HL-60 (cell line): Measurements from ENCODE around the gene ZBTB34.

Source experiments
- DNase-seq, 2 experiments: peaks; one replicate each; pipeline ENCODE4 v3.0.0-alpha.2; 2010 to 2020; ENCODE audit warnings: low read depth in 1 of 2, low spot score in 1 of 2
- H3K27ac ChIP-seq: fragments of 250-450 bp; sonication (Bioruptor Pico); replicated peaks from 2 replicates; pipeline ENCODE4 v1.5.1; 2020; ENCODE audit warnings: mild to moderate bottlenecking, moderate library complexity
- H3K27me3 ChIP-seq: fragments of 250-450 bp; sonication (Bioruptor Pico); 2 replicates; pipeline ENCODE4 v1.5.1; 2021; ENCODE audit warnings: mild to moderate bottlenecking, moderate library complexity; ENCODE audit not compliant: insufficient read depth, poor library complexity, severe bottlenecking
- H3K4me3 ChIP-seq: replicated peaks from 2 replicates; pipeline ENCODE4 v1.5.1; 2011; ENCODE audit warnings: mild to moderate bottlenecking, control low read depth, low read length; ENCODE audit not compliant: insufficient read depth
- GABPA ChIP-seq: IDR thresholded peaks from 2 replicates; pipeline ENCODE4 v1.6.1; 2012; ENCODE audit warnings: low read depth
- POLR2AphosphoS5 ChIP-seq: IDR thresholded peaks from 2 replicates; pipeline ENCODE4 v1.6.1; 2012; ENCODE audit warnings: low read depth
- SPI1 ChIP-seq: IDR thresholded peaks from 2 replicates; pipeline ENCODE4 v1.6.1; 2012; ENCODE audit warnings: low read depth, mild to moderate bottlenecking, borderline replicate concordance
- TF ChIP-seq, protein P1 (sequence below): IDR thresholded peaks from one replicate; pipeline ENCODE4 v1.5.1; 2011; ENCODE audit warnings: low read length, control low read depth, inconsistent platforms; ENCODE audit not compliant: insufficient read depth
- TF ChIP-seq, protein P2 (sequence below): IDR thresholded peaks from 2 replicates; pipeline ENCODE4 v1.6.1; 2012; ENCODE audit warnings: low read depth; ENCODE audit not compliant: insufficient replicate concordance

The ZBTB34 gene

DNA sequence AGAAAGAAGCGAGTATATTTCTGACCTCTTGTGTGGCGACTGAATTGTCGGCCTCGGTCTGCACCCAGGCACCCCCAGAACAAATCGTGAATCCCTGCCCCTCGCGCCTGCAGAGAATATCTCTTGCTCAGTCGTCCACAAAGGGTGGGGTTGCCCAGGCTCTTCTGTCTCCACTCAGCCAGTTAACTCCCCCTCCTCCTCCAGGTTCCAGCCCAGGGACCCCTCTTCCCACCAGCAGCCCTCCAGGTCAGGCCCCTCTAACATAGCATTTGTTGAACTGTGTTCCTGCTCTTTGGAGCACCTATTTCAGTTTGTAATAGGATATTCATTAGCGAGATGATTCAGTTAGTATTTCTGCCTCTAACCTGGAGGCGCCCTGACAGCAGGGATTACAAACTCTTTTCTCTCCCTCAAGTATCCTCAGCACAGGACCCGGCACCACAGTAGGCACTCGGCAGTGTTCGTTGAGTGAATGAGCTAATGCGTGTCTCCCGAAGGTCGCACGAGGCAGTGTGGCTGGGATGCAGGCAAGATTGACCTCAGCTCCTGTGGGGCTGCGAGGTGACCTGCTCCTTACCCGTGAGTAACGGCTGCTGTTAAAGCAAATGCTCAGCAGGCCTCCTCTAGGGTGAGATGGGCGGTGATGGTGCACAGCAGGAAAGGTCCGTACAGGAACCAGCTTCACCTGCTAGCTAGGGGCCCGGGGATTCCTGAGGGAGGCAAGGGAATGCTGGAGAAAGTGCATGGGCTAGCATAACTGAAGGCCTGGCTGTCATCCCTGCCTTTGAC, 25.8 kb downstream of the ZBTB34 start:
- no peak for DNase-seq

DNA sequence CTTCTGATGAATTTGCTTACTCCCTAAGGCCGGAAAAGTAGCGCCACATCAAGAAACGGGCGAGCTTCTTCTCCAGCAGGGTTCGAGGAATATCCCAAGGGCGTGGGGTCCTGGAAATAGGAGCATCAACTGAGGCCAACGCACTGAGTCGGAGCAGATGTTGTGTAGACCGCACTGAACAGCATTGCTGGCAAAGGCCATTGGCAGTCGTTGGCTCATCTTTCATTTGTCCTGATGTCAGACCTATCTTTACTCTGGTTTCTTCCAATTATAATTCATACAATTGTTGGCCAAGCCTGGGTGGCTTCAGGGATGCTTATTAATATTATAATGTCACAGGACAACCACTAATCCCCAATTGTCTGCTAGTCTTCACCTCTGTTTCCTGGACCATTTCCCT, 26.5 kb downstream of the ZBTB34 start:
- H3K4me3 ChIP-seq: no peak overlapping the region

More for the DNA sequence above, 25.8 kb downstream of the ZBTB34 start:
- Histone ChIP-seq H3K27me3 (no peaks in the 10 kb centered on the region), H3K4me3 (no peak overlapping the region), H3K27ac (no peak overlapping the region)
- TF ChIP-seq GABPA: no peak
- TF ChIP-seq, protein P1, sequence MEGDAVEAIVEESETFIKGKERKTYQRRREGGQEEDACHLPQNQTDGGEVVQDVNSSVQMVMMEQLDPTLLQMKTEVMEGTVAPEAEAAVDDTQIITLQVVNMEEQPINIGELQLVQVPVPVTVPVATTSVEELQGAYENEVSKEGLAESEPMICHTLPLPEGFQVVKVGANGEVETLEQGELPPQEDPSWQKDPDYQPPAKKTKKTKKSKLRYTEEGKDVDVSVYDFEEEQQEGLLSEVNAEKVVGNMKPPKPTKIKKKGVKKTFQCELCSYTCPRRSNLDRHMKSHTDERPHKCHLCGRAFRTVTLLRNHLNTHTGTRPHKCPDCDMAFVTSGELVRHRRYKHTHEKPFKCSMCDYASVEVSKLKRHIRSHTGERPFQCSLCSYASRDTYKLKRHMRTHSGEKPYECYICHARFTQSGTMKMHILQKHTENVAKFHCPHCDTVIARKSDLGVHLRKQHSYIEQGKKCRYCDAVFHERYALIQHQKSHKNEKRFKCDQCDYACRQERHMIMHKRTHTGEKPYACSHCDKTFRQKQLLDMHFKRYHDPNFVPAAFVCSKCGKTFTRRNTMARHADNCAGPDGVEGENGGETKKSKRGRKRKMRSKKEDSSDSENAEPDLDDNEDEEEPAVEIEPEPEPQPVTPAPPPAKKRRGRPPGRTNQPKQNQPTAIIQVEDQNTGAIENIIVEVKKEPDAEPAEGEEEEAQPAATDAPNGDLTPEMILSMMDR: no peak
- TF ChIP-seq, protein P2, sequence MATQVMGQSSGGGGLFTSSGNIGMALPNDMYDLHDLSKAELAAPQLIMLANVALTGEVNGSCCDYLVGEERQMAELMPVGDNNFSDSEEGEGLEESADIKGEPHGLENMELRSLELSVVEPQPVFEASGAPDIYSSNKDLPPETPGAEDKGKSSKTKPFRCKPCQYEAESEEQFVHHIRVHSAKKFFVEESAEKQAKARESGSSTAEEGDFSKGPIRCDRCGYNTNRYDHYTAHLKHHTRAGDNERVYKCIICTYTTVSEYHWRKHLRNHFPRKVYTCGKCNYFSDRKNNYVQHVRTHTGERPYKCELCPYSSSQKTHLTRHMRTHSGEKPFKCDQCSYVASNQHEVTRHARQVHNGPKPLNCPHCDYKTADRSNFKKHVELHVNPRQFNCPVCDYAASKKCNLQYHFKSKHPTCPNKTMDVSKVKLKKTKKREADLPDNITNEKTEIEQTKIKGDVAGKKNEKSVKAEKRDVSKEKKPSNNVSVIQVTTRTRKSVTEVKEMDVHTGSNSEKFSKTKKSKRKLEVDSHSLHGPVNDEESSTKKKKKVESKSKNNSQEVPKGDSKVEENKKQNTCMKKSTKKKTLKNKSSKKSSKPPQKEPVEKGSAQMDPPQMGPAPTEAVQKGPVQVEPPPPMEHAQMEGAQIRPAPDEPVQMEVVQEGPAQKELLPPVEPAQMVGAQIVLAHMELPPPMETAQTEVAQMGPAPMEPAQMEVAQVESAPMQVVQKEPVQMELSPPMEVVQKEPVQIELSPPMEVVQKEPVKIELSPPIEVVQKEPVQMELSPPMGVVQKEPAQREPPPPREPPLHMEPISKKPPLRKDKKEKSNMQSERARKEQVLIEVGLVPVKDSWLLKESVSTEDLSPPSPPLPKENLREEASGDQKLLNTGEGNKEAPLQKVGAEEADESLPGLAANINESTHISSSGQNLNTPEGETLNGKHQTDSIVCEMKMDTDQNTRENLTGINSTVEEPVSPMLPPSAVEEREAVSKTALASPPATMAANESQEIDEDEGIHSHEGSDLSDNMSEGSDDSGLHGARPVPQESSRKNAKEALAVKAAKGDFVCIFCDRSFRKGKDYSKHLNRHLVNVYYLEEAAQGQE: no peak
- no peak for TF ChIP-seq SPI1
- no peak for TF ChIP-seq POLR2AphosphoS5

DNA sequence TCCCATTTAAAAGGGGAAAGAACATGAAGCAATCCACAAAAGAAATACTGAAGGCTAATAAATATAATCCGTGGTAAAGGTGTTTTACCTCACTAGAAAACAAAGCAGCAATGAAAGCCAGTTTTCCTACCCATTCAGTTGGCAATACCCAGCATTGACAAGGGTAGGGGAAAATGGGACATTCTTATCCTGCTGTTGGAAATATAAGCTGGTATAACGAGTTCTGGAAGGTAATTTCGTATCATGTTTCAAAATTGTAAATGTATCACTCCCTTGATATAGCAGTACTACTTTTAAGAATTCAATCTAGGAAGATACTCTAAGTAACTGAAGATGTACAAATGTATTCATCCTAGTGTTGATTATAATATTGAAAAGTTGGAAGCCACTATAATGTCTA, 31.2 kb downstream of the ZBTB34 start:
- H3K4me3 ChIP-seq: no peak overlapping the region
- no peak for DNase-seq
- H3K27me3 ChIP-seq: no peaks in the 10 kb centered on the region
- no peak overlapping the region for H3K27ac ChIP-seq
- TF ChIP-seq SPI1 (no peak), POLR2AphosphoS5 (no peak), GABPA (no peak)
- TF ChIP-seq, protein P2: no peak
- TF ChIP-seq, protein P1: no peak

More for the DNA sequence above, 26.5 kb downstream of the ZBTB34 start:
- Histone ChIP-seq H3K27me3 (no peaks in the 10 kb centered on the region), H3K27ac (no peak overlapping the region)
- no peak for DNase-seq
- TF ChIP-seq, protein P2: no peak
- no peak for TF ChIP-seq SPI1
- no peak for TF ChIP-seq GABPA
